ENCODE measurements around the gene FCHSD2.

DNA sequence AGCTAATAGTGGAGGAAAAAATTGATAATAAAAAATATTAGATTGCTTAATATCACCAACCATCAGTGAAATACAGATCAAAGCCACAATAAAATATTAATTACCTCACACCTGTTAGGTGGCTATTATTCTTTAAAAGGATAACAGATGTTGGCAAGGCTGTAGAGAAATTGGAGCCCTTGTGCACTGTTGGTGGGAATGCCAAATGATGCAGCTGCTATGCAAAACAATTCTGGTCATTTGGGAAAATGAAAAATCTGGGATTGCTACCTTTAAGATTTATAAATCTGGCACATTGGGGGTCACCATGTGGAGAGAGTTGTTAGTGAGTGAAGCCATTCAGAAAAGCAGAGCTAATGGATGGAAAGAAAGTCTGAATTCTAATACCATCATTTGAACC is 143.4 kb downstream of the FCHSD2 start:
- TF ChIP-seq, protein P1, sequence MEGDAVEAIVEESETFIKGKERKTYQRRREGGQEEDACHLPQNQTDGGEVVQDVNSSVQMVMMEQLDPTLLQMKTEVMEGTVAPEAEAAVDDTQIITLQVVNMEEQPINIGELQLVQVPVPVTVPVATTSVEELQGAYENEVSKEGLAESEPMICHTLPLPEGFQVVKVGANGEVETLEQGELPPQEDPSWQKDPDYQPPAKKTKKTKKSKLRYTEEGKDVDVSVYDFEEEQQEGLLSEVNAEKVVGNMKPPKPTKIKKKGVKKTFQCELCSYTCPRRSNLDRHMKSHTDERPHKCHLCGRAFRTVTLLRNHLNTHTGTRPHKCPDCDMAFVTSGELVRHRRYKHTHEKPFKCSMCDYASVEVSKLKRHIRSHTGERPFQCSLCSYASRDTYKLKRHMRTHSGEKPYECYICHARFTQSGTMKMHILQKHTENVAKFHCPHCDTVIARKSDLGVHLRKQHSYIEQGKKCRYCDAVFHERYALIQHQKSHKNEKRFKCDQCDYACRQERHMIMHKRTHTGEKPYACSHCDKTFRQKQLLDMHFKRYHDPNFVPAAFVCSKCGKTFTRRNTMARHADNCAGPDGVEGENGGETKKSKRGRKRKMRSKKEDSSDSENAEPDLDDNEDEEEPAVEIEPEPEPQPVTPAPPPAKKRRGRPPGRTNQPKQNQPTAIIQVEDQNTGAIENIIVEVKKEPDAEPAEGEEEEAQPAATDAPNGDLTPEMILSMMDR (IDR thresholded peaks at IDR 0.05; ENCODE audit: insufficient read depth, low read depth, low read length) = no peak
- no peak for TF ChIP-seq EZH2 (IDR thresholded peaks at IDR 0.05; ENCODE audit: insufficient read depth, low read length)

Data from astrocyte (in vitro differentiated cells and primary cell).